Measurements from ENCODE around the gene MSMP.

MSMP gene

GRCh38 chr9:35740243-35740642, 13.8 kb downstream of the MSMP start:
- DNase-seq: no peak

GRCh38 chr9:35738924-35739323, 15.2 kb downstream of the MSMP start:
- DNase-seq: peak; percentile 13

- DNase-seq: peak; percentile 15
These were observed 15.9 kb downstream of the MSMP start for GRCh38 chr9:35738186-35738585.

- no peak for DNase-seq
These were observed 16.9 kb downstream of the MSMP start for GRCh38 chr9:35737143-35737542.

GRCh38 chr9:35736201-35736633, 17.9 kb downstream of the MSMP start:
- DNase-seq: peak; percentile 77

- no peak for DNase-seq
These were observed 20.0 kb downstream of the MSMP start for GRCh38 chr9:35734096-35734495.

GRCh38 chr9:35732800-35733541, 21.1 kb downstream of the MSMP start:
- peak; percentile 45 for DNase-seq

- peak; percentile 98 for DNase-seq
These were observed 21.8 kb downstream of the MSMP start, which contains the start of the genes CREB3 and TLN1 for GRCh38 chr9:35732185-35732799. TSS of gene CREB3 (plus strand) at chr9:35732666. CDS start at chr9:35732773, 107 bp downstream. TSS of gene TLN1 (minus strand) at chr9:35732195. CDS start at chr9:35725694, 6,501 bp downstream.

- no peak for DNase-seq
These were observed 22.5 kb downstream of the MSMP start for GRCh38 chr9:35731415-35732184.

- no peak for DNase-seq
These were observed 23.6 kb downstream of the MSMP start for GRCh38 chr9:35730486-35730854.

- peak; percentile 72 for DNase-seq
These were observed 24.2 kb downstream of the MSMP start for GRCh38 chr9:35729700-35730485.

- DNase-seq: no peak
These were observed 25.0 kb downstream of the MSMP start for GRCh38 chr9:35729101-35729500.

GRCh38 chr9:35728041-35728971, 25.8 kb downstream of the MSMP start:
- DNase-seq: peak; percentile 79

GRCh38 chr9:35727676-35728040, 26.4 kb downstream of the MSMP start:
- no peak for DNase-seq

- no peak for DNase-seq
These were observed 27.1 kb downstream of the MSMP start for GRCh38 chr9:35726931-35727330.

- DNase-seq: no peak
These were observed 28.7 kb downstream of the MSMP start for GRCh38 chr9:35725362-35725761.

- no peak for DNase-seq
These were observed 30.2 kb downstream of the MSMP start for GRCh38 chr9:35723908-35724307.

- DNase-seq: no peak
These were observed 30.6 kb downstream of the MSMP start for GRCh38 chr9:35723426-35723825.

GRCh38 chr9:35719546-35719945, 34.5 kb downstream of the MSMP start:
- no peak for DNase-seq

- no peak for DNase-seq
These were observed 35.2 kb downstream of the MSMP start for GRCh38 chr9:35718721-35719511.

All from left hindlimb (tissue), 1 donor.